Parathyroid adenoma (tissue), 2 donors: ENCODE results near the gene ANKRD39.
A peak's percentile ranks its signal among the peaks of the same experiment; 100 is the strongest.

Experiments used
- H2AFZ ChIP-seq: fragments of 300-600 bp; sonication (generic); one replicate; pipeline ENCODE4 v1.7.0; 2017; ENCODE audit warnings: antibody characterized with exemption, mild to moderate bottlenecking
- H3K27ac ChIP-seq: fragments of 300-600 bp; sonication (generic); one replicate; pipeline ENCODE4 v1.7.0; 2017
- H3K27me3 ChIP-seq: fragments of 300-600 bp; sonication (generic); one replicate; pipeline ENCODE4 v1.7.0; 2017; ENCODE audit warnings: low read length; ENCODE audit not compliant: control insufficient read depth, insufficient read depth
- H3K36me3 ChIP-seq: fragments of 300-600 bp; sonication (generic); one replicate; pipeline ENCODE4 v1.7.0; 2017; ENCODE audit warnings: low read length; ENCODE audit not compliant: control insufficient read depth, insufficient read depth
- H3K4me1 ChIP-seq: fragments of 300-600 bp; sonication (generic); one replicate; pipeline ENCODE4 v1.7.0; 2017; ENCODE audit warnings: control low read depth
- H3K4me2 ChIP-seq: fragments of 300-600 bp; sonication (generic); one replicate; pipeline ENCODE4 v1.7.0; 2017; ENCODE audit warnings: low read length
- H3K4me3 ChIP-seq: fragments of 300-600 bp; sonication (generic); one replicate; pipeline ENCODE4 v1.7.0; 2017; ENCODE audit warnings: low read depth, low read length
- H3K79me2 ChIP-seq: fragments of 300-600 bp; sonication (generic); one replicate; pipeline ENCODE4 v1.7.0; 2017; ENCODE audit warnings: control low read depth
- H3K9ac ChIP-seq: fragments of 300-600 bp; sonication (generic); one replicate; pipeline ENCODE4 v1.7.0; 2017; ENCODE audit warnings: mild to moderate bottlenecking
- H3K9me3 ChIP-seq: fragments of 300-600 bp; sonication (generic); one replicate; pipeline ENCODE4 v1.7.0; 2017; ENCODE audit warnings: low read length; ENCODE audit not compliant: control insufficient read depth
- CTCF ChIP-seq: fragments of 300-600 bp; sonication (generic); IDR thresholded peaks from one replicate; pipeline ENCODE4 v1.7.0; 2017; ENCODE audit warnings: antibody characterized with exemption, mild to moderate bottlenecking
- donor health status: primary hyperparathyroidism.

ANKRD39 gene

GRCh38 chr2:96846825-96847224 is 11.0 kb downstream of the ANKRD39 start:
- no peak overlapping the region for H3K4me2 ChIP-seq
- peaks cover 8% of the 10 kb centered on the region for H3K4me1 ChIP-seq
- no peak for TF ChIP-seq CTCF
- no peak overlapping the region for H2AFZ ChIP-seq
- no peak overlapping the region for H3K4me3 ChIP-seq
- no peaks in the 10 kb centered on the region for H3K27me3 ChIP-seq
- H3K79me2 ChIP-seq, result no peaks in the 10 kb centered on the region
- H3K27ac ChIP-seq, result no peak overlapping the region
- H3K9ac ChIP-seq, result no peak overlapping the region
- H3K9me3 ChIP-seq, result no peaks in the 10 kb centered on the region
- no peaks in the 10 kb centered on the region for H3K36me3 ChIP-seq

GRCh38 chr2:96844405-96844808 is 13.4 kb downstream of the ANKRD39 start:
- Histone ChIP-seq H2AFZ (no peak overlapping the region), H3K4me1 (peaks cover 12% of the 10 kb centered on the region), H3K9ac (no peak overlapping the region), H3K79me2 (no peaks in the 10 kb centered on the region), H3K27ac (no peak overlapping the region), H3K4me3 (no peak overlapping the region), H3K27me3 (no peaks in the 10 kb centered on the region), H3K36me3 (no peaks in the 10 kb centered on the region), H3K4me2 (no peak overlapping the region), H3K9me3 (no peaks in the 10 kb centered on the region)
- TF ChIP-seq CTCF, result no peak

- Histone ChIP-seq H3K27ac (peak within 1 kb of the TSS; percentile 49), H3K9me3 (no peaks in the 10 kb centered on the region), H3K4me3 (no peak within 1 kb of the TSS), H3K4me1 (peaks cover 19% of the 10 kb centered on the region), H3K4me2 (no peak within 1 kb of the TSS), H3K36me3 (no peaks in the 10 kb centered on the region), H3K9ac (no peak within 1 kb of the TSS), H3K79me2 (no peaks in the 10 kb centered on the region), H2AFZ (no peak within 1 kb of the TSS), H3K27me3 (no peaks in the 10 kb centered on the region)
- TF ChIP-seq CTCF, result no peak
These were observed 14.1 kb downstream of the ANKRD39 start, which contains the start of gene ANKRD23 for GRCh38 chr2:96843538-96844268. Gene ANKRD23 (minus strand): TSS chr2:96844021. CDS start chr2:96843992, 29 bp downstream.

- Histone ChIP-seq H3K27ac (peak overlapping the region; percentile 49), H3K4me3 (no peak overlapping the region), H3K79me2 (no peaks in the 10 kb centered on the region), H3K27me3 (no peaks in the 10 kb centered on the region), H3K9me3 (no peaks in the 10 kb centered on the region), H3K4me2 (peak overlapping the region; percentile 49), H3K36me3 (no peaks in the 10 kb centered on the region), H3K4me1 (peaks cover 19% of the 10 kb centered on the region), H3K9ac (no peak overlapping the region), H2AFZ (peak overlapping the region; percentile 54)
- no peak for TF ChIP-seq CTCF
These were observed 15.2 kb downstream of the ANKRD39 start for GRCh38 chr2:96842600-96842999.
